ENCODE data around the gene MED29. TPM values are rescaled to one million over a fixed set of nuclear protein-coding genes. Genes with fewer than 3 reads are reported as not detected.
A peak's percentile ranks its signal among the peaks of the same experiment; 100 is the strongest.

Gene MED29
- total RNA-seq, 1 donor, result 22.0 TPM

DNA sequence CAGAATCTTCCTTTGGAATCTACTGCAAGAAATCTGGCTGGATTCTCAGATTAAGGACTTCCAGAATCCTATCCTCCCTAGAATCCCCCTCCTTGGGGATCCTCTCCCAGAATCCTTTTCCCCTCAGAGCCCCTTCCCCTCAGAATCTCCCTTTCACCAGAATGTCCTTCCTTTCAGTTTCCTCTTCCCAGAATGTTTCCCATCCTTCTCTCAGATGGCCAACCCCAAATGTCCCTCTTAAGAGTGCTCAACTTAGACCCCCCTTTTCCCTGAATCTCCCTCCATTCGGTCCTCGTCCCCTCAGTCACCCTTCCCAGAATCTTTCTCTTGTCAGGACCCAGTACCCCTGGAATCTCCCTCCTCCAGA is 45.2 kb downstream of the MED29 start:
- TF ChIP-seq CTCF (IDR thresholded peaks at IDR 0.05; ENCODE audit: insufficient read depth, low read depth, low read length), result no peak
- H3K4me3 ChIP-seq (ENCODE audit: low read depth, low read length), result peak overlapping the region; percentile 73
- no peak for DNase-seq (ENCODE audit: low read depth)

DNA sequence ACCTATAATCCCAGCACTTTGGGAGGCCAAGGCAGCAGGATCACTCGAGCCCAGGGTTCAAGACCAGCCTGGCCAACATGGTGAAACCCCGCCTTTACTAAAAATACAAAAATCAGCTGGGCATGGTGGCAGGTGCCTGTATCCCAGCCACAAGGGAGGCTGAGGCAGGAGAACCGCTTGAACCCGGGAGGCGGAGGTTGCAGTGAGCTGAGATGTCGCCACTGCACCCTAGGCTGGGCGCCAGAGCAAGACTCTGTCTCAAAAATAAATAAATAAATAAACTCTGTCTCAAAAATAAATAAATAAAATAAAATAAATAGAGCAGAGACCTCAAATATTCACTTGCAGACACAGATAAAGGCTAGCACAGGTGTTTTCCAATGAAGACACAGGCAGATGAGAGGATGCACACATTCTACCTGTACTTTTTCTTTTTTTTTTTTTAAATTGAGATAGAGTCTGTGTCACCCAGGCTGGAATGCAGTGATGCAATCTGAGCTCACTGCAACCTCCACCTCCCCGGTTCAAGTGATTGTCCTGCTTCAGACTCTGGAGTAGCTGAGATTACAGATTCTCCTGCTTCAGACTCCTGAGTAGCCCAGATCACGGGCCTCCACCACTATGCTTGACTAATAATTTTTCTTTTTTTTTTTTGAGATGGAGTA is 47.2 kb downstream of the MED29 start:
- no peak for TF ChIP-seq CTCF (IDR thresholded peaks at IDR 0.05; ENCODE audit: insufficient read depth, low read depth, low read length)
- no peak for DNase-seq (ENCODE audit: low read depth)
- H3K4me3 ChIP-seq (ENCODE audit: low read depth, low read length), result no peak overlapping the region

DNA sequence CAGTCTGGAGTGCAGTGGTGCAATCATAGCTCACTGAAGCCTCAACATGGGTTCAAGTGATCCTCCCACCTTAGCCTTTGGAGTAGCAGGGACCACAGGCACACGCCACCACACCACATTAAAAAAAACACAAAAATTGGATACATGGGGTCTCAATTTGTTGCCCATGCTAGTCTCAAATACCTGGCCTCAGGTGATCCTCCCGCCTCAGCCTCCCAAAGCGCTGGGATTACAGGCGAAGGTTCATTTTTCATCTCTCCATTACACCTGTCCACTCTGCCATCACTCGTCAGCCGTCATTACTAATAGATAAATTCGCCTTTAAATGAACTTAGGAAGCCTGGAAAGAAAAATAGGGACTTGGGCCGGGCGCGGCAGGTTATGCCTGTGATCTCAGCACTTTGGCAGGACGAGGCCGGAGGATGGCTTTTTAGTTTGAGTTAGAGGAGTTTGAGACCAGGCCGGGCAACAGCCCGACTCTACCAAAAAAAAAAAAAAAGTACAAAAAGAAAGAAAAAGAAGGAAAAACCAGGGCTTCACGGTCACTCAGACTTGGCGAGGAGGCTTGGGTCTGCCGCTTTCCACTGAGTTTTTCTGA is 53.5 kb downstream of the MED29 start:
- no peak for TF ChIP-seq CTCF (IDR thresholded peaks at IDR 0.05; ENCODE audit: insufficient read depth, low read depth, low read length)
- peak overlapping the region; percentile 97 for H3K4me3 ChIP-seq (ENCODE audit: low read depth, low read length)
- DNase-seq (ENCODE audit: low read depth), result peak; percentile 55

DNA sequence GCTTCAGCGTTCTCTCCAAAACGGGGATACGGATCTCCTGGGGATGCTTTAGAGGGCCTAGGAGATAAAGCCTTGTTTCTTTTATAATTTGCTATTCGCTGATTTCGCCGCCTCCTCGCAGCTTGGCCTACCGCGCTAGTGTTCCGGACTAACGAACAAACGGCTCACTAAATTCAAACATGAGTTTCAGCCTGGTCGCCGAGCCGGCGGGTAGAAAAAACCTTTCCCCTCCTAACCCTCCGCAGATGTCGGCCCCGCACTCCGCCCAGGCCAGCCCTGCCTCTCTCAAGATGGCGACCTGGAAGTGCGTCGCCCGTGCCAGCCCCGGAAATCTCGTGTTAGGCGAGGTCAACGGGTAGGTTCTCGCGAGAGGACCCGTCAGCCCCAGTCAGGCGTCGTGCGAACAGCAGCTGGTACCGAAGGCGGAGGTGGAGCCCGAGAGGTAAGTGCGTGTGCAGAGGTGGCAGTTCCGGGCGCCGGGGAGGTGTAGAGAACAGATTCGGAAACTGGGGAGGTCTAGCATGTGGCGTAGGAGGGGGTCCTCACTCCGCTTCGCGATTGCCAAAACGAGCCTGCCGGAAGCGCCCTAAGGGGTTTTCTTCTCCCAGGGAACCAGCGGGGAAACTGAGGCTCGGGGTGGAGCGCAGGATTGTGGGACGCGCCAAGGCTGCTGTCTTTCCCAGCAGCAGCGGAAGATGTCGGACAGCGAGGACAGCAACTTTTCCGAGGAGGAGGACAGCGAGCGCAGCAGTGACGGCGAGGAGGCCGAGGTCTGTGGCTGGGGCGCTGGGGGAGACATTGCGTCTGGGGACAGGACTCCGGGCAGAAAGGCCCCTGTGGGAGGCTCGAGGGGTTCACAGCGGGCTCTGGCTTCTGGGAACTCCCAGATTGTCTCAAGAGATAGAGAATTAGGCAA is 54.3 kb downstream of the MED29 start, which contains the start of gene SUPT5H:
Gene SUPT5H (plus strand): TSS at position 387 of the 916 bp plus-strand sequence. CDS start 309 bp downstream, at position 696.
- DNase-seq (ENCODE audit: low read depth), result peak; percentile 98
- no peak for TF ChIP-seq CTCF (IDR thresholded peaks at IDR 0.05; ENCODE audit: insufficient read depth, low read depth, low read length)
- H3K4me3 ChIP-seq (ENCODE audit: low read depth, low read length), result peak within 1 kb of the TSS; percentile 97

GRCh38 chr19:39446365-39447084 is 55.3 kb downstream of the MED29 start:
- no peak for TF ChIP-seq CTCF (IDR thresholded peaks at IDR 0.05; ENCODE audit: insufficient read depth, low read depth, low read length)
- peak overlapping the region; percentile 97 for H3K4me3 ChIP-seq (ENCODE audit: low read depth, low read length)
- no peak for DNase-seq (ENCODE audit: low read depth)

GRCh38 chr19:39448271-39448670 is 57.1 kb downstream of the MED29 start:
- peak; percentile 23 for DNase-seq (ENCODE audit: low read depth)
- H3K4me3 ChIP-seq (ENCODE audit: low read depth, low read length), result no peak overlapping the region

More at GRCh38 chr19:39448271-39448670, 57.1 kb downstream of the MED29 start:
- no peak for TF ChIP-seq CTCF (IDR thresholded peaks at IDR 0.05; ENCODE audit: insufficient read depth, low read depth, low read length)
